ENCODE data around the gene ALPK3.

GRCh38 chr15:84907731-84908130, 90.6 kb downstream of the ALPK3 start:
- TF ChIP-seq CTCF (IDR thresholded peaks at IDR 0.05) (no peak), POLR2A (IDR thresholded peaks at IDR 0.05) (no peak)

All from Peyer's patch (tissue), 4 donors.